Upper lobe of right lung (tissue), 1 donor: ENCODE measurements around the gene ABCB11. TPM values are rescaled to one million over a fixed set of nuclear protein-coding genes. Genes with fewer than 3 reads are reported as not detected.

ENCODE experiments used
- ATAC-seq: fragments of 200-7000 bp; cut with Tn5 transposase; one replicate; pipeline ENCODE4 v1.9.1; 2020; ENCODE audit warnings: mild to moderate bottlenecking, moderate library complexity
- DNase-seq: peaks from one replicate; pipeline ENCODE4 v3.0.0-alpha.2; 2020
- H3K27ac ChIP-seq: fragments of 200-600 bp; one replicate; pipeline ENCODE4 v1.8.0; 2022
- H3K27me3 ChIP-seq: fragments of 200-600 bp; one replicate; pipeline ENCODE4 v1.8.0; 2022; ENCODE audit warnings: mild to moderate bottlenecking
- H3K36me3 ChIP-seq: fragments of 200-600 bp; one replicate; pipeline ENCODE4 v1.8.0; 2022
- H3K4me1 ChIP-seq: fragments of 200-600 bp; one replicate; pipeline ENCODE4 v1.8.0; 2022
- H3K4me3 ChIP-seq: fragments of 200-600 bp; one replicate; pipeline ENCODE4 v1.8.0; 2022; ENCODE audit warnings: mild to moderate bottlenecking
- H3K9me3 ChIP-seq: fragments of 200-600 bp; one replicate; pipeline ENCODE4 v1.8.0; 2022
- intact Hi-C: fragments of 100-400 bp; cut with DNase I; formaldehyde crosslinking; loops from one replicate; pipeline ENCODE4 v1.11.0; 2022
- total RNA-seq: library from RNA; stranded (reverse); fragmentation: NEBNext Ultra II Directional; extraction: Animal tissue kit (Norgen Biotek cat#: 25700); gene quantifications from one replicate; pipeline ENCODE4 v1.2.1, GENCODE V29; 2021
- TF ChIP-seq, protein P1 (sequence below): fragments of 200-600 bp; IDR thresholded peaks from one replicate; pipeline ENCODE4 v1.8.0; 2022; ENCODE audit warnings: antibody characterized with exemption
- donor health status: DM: no; HTN: yes; CAD: no; lungs with severe emphysema.

ABCB11 gene
- total RNA-seq, 1 donor from 2014 or later, result 0.06 TPM

DNA sequence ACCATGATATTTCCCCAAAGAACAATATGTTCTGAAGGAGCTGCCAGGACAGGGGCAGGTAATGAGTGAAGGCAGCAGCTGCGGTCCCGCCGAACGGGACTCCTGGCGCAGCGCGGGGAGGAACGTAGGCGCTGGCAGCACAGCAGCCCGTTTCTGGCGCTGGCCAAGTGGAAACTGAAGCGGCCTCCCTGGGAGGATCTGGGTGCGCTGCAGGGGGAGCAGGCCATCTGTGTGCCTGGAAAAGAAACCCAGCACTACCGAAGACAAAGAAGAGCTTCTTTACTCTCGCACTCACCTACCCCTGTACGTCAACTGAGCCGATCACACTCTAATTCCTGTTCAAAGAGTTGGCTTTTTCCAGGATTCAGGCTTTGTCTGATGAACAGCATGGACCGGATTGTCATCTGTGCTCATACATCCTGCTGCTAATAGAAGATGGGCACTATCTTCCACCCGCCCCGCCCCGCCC, 118.2 kb downstream of the ABCB11 start:
- H3K27ac ChIP-seq, result no peak overlapping the region
- H3K9me3 ChIP-seq, result no peaks in the 10 kb centered on the region
- peaks cover 4% of the 10 kb centered on the region for H3K27me3 ChIP-seq
- peaks cover 3% of the 10 kb centered on the region for H3K4me1 ChIP-seq
- ATAC-seq (peak; percentile 37), DNase-seq (no peak)
- no peaks in the 10 kb centered on the region for H3K36me3 ChIP-seq
- intact Hi-C loops, result no loop called here
- TF ChIP-seq, protein P1, sequence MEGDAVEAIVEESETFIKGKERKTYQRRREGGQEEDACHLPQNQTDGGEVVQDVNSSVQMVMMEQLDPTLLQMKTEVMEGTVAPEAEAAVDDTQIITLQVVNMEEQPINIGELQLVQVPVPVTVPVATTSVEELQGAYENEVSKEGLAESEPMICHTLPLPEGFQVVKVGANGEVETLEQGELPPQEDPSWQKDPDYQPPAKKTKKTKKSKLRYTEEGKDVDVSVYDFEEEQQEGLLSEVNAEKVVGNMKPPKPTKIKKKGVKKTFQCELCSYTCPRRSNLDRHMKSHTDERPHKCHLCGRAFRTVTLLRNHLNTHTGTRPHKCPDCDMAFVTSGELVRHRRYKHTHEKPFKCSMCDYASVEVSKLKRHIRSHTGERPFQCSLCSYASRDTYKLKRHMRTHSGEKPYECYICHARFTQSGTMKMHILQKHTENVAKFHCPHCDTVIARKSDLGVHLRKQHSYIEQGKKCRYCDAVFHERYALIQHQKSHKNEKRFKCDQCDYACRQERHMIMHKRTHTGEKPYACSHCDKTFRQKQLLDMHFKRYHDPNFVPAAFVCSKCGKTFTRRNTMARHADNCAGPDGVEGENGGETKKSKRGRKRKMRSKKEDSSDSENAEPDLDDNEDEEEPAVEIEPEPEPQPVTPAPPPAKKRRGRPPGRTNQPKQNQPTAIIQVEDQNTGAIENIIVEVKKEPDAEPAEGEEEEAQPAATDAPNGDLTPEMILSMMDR, result no peak
- H3K4me3 ChIP-seq, result no peak overlapping the region

DNA sequence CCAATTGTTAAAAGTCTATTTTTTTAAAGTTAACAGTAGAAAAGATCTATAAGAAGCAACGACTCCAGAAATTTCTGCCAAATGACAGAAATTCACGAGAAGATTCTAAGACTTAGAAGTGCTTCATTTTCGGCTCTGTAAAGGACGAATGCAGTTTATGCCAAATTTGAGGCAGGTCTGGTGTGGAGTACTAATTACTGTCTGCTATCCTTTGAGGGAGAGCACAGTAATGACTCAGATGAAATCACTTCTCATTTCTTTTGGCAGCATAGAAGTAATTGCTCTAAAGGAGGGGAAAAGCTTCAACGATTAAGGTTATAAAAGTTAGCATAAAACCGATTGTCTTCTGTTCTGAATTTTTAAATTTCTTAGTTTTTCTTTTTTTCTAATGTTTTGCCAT, 118.7 kb downstream of the ABCB11 start:
- no peak overlapping the region for H3K4me3 ChIP-seq
- ATAC-seq, result no peak
- H3K27ac ChIP-seq, result no peak overlapping the region
- H3K4me1 ChIP-seq, result peaks cover 3% of the 10 kb centered on the region
- no peak for DNase-seq
- H3K9me3 ChIP-seq, result no peaks in the 10 kb centered on the region
- no peaks in the 10 kb centered on the region for H3K36me3 ChIP-seq
- intact Hi-C loops, result no loop called here
- H3K27me3 ChIP-seq, result peaks cover 4% of the 10 kb centered on the region
- TF ChIP-seq, protein P1, result no peak

DNA sequence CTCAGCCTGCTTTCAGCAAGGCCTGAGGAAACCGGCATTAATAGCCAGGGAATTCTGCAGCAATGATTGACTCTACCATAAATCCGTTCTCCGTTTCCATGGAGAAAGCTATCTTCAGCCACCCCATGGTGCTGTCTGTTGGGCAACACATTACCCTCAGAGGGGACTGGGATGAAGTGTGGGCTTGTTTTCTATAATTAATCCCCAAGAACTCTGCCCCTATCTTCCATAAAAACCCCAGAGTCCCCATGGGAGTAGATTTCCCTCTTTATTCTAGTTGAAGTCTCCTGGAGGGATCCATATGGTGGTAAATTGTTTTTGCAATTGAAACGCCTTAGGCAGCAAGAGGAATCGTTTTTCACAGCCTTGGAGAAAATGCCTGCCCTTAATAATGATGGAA, 120.8 kb downstream of the ABCB11 start:
- H3K27me3 ChIP-seq, result peaks cover 4% of the 10 kb centered on the region
- DNase-seq, result no peak
- TF ChIP-seq, protein P1, result no peak
- ATAC-seq, result no peak
- H3K36me3 ChIP-seq, result no peaks in the 10 kb centered on the region
- H3K27ac ChIP-seq, result no peak overlapping the region
- H3K4me1 ChIP-seq, result peaks cover 3% of the 10 kb centered on the region
- H3K9me3 ChIP-seq, result no peaks in the 10 kb centered on the region
- no peak overlapping the region for H3K4me3 ChIP-seq
- intact Hi-C loops, result no loop called here

DNA sequence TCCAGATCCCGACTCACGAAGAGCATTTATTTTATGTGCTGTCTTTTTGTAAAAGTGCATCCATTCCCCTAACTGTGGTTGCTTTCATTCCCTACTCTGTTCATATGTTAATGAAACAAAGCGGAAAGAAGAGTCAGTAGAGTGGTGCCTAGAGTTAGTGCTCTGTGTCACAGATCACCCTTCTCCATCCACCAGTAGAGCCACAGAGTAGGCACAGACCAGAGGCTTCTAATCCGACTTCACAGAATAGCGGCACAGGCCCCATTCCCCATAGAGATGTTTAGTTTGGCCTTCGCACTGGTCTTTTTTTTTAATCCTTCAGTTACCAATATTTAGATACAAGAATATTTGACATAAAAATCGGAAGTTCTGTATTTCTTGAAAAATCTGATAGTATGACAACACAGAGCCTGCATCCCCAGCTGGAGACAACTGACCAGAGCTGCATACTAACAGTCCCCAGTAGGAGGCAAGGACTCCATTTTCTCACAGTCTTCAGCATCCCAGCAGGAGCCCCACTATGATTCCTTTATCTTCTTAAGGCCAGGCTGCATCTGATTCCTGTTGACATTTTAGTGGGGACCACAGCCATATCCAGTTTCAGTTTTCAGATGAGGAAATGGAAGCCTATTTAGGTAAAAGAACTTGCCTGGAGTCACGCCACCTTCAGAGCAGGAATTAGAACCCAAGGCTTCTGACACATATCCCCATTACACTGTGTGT, 123.0 kb downstream of the ABCB11 start:
- Histone ChIP-seq H3K4me1 (peaks cover 3% of the 10 kb centered on the region), H3K27me3 (peaks cover 4% of the 10 kb centered on the region), H3K27ac (no peak overlapping the region), H3K4me3 (no peak overlapping the region), H3K36me3 (no peaks in the 10 kb centered on the region), H3K9me3 (no peaks in the 10 kb centered on the region)
- no peak for DNase-seq
- intact Hi-C loops, result no loop called here
- no peak for ATAC-seq
- TF ChIP-seq, protein P1, result no peak

DNA sequence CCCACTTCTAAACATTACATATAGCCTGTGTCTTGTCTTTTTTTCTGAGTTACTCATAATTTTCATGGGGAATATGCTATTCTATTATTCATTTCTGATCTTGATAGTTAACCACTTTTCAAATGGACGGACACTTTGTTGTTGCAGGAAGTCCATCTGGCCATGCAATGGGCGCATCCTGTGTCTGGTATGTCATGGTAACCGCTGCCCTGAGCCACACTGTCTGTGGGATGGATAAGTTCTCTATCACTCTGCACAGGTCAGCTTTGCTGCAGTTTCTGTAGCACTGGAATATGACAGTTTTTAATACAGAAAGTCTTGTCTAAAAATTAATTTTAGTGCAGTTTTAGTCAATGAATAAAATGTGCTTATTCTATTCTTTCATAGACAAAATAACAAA, 126.8 kb downstream of the ABCB11 start:
- intact Hi-C loops, result no loop called here

More for the DNA sequence above, 126.8 kb downstream of the ABCB11 start:
- H3K36me3 ChIP-seq, result no peaks in the 10 kb centered on the region
- H3K9me3 ChIP-seq, result no peaks in the 10 kb centered on the region
- H3K27ac ChIP-seq, result no peak overlapping the region
- no peak overlapping the region for H3K4me3 ChIP-seq
- ATAC-seq (no peak), DNase-seq (no peak)
- no peaks in the 10 kb centered on the region for H3K4me1 ChIP-seq
- TF ChIP-seq, protein P1, result no peak
- no peaks in the 10 kb centered on the region for H3K27me3 ChIP-seq
